Osteocyte (in vitro differentiated cells): ENCODE measurements around the gene SMARCE1. TPM values are rescaled to one million over a fixed set of nuclear protein-coding genes. Genes with fewer than 3 reads are reported as not detected.

Experiments
- DNase-seq: peaks from one replicate; pipeline ENCODE4 v3.0.0; 2021; ENCODE audit warnings: mixed read lengths; ENCODE audit not compliant: unreplicated experiment; ENCODE audit errors: extremely low spot score
- H3K27ac Mint-ChIP-seq: one replicate; pipeline ENCODE4 v1.8.0; 2021; ENCODE audit warnings: mild to moderate bottlenecking, mixed read lengths; ENCODE audit not compliant: unreplicated experiment
- H3K27me3 Mint-ChIP-seq: one replicate; pipeline ENCODE4 v1.8.0; 2021; ENCODE audit warnings: mixed read lengths; ENCODE audit not compliant: unreplicated experiment
- H3K36me3 Mint-ChIP-seq: one replicate; pipeline ENCODE4 v1.8.0; 2021; ENCODE audit warnings: mixed read lengths; ENCODE audit not compliant: unreplicated experiment
- H3K4me1 Mint-ChIP-seq: one replicate; pipeline ENCODE4 v1.8.0; 2021; ENCODE audit warnings: mixed read lengths; ENCODE audit not compliant: unreplicated experiment
- H3K4me3 Mint-ChIP-seq: one replicate; pipeline ENCODE4 v1.8.0; 2021; ENCODE audit warnings: mild to moderate bottlenecking, moderate library complexity, mixed read lengths; ENCODE audit not compliant: unreplicated experiment
- H3K9me3 Mint-ChIP-seq: one replicate; pipeline ENCODE4 v1.8.0; 2021; ENCODE audit warnings: mixed read lengths; ENCODE audit not compliant: unreplicated experiment
- total RNA-seq: library from RNA; stranded (reverse); gene quantifications from 2 replicates; pipeline ENCODE4 v1.2.1, GENCODE V29; 2021
- TF ChIP-seq, protein P1 (sequence below): fragments of 200-600 bp; sonication (generic); IDR thresholded peaks from 2 replicates; pipeline ENCODE4 v1.5.0; 2021; ENCODE audit warnings: antibody characterized with exemption, mild to moderate bottlenecking, moderate library complexity

SMARCE1 gene
- total RNA-seq, 1 donor from 2014 or later: 145 TPM

DNA sequence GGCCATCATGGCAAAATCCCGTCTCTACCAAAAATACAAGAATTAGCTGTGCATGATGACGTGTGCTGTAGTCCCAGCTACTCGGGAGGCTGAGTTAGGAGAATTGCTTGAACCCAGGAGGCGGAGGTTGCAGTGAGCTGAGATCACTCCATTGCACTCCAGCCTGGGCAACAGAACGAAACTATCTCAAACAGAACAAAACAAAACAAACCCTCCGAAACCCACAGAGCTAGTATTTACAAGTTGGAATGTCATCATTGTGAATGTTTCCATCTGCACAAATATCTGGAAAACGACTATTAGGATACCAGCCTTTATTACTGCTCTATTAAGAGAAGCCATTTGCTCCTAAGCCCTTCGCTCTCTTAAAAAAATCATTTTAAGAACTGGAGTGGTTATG is 26.0 kb downstream of the SMARCE1 start:
- H3K27me3 Mint-ChIP-seq: peaks cover 36% of the 10 kb centered on the region
- H3K36me3 Mint-ChIP-seq: no peaks in the 10 kb centered on the region
- H3K9me3 Mint-ChIP-seq: no peaks in the 10 kb centered on the region
- no peak overlapping the region for H3K4me3 Mint-ChIP-seq
- H3K27ac Mint-ChIP-seq: no peak overlapping the region
- H3K4me1 Mint-ChIP-seq: peaks cover 5% of the 10 kb centered on the region
- TF ChIP-seq, protein P1, sequence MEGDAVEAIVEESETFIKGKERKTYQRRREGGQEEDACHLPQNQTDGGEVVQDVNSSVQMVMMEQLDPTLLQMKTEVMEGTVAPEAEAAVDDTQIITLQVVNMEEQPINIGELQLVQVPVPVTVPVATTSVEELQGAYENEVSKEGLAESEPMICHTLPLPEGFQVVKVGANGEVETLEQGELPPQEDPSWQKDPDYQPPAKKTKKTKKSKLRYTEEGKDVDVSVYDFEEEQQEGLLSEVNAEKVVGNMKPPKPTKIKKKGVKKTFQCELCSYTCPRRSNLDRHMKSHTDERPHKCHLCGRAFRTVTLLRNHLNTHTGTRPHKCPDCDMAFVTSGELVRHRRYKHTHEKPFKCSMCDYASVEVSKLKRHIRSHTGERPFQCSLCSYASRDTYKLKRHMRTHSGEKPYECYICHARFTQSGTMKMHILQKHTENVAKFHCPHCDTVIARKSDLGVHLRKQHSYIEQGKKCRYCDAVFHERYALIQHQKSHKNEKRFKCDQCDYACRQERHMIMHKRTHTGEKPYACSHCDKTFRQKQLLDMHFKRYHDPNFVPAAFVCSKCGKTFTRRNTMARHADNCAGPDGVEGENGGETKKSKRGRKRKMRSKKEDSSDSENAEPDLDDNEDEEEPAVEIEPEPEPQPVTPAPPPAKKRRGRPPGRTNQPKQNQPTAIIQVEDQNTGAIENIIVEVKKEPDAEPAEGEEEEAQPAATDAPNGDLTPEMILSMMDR: no peak
- DNase-seq: no peak

DNA sequence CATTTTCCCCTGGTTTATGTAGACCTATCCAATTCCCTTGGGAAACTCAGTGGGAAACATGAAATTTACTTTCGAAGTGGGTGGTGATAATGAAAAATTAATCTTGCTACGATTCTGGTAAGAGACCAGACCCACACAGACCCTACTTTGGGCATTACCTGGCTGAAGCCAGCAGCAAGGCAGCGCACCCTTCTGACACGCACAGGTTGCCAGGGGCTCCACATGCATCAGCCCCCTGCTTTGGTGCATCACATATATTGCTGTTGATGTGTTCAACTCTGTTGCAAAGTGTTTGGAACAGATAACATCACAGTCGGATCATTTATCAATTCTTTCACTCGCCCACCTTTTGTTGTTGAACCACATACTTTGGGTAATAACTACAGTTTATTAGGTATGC is 26.6 kb downstream of the SMARCE1 start:
- no peak overlapping the region for H3K27ac Mint-ChIP-seq
- peaks cover 5% of the 10 kb centered on the region for H3K4me1 Mint-ChIP-seq
- no peak overlapping the region for H3K4me3 Mint-ChIP-seq
- TF ChIP-seq, protein P1: no peak
- H3K9me3 Mint-ChIP-seq: no peaks in the 10 kb centered on the region
- no peak for DNase-seq
- peaks cover 41% of the 10 kb centered on the region for H3K27me3 Mint-ChIP-seq
- H3K36me3 Mint-ChIP-seq: no peaks in the 10 kb centered on the region

DNA sequence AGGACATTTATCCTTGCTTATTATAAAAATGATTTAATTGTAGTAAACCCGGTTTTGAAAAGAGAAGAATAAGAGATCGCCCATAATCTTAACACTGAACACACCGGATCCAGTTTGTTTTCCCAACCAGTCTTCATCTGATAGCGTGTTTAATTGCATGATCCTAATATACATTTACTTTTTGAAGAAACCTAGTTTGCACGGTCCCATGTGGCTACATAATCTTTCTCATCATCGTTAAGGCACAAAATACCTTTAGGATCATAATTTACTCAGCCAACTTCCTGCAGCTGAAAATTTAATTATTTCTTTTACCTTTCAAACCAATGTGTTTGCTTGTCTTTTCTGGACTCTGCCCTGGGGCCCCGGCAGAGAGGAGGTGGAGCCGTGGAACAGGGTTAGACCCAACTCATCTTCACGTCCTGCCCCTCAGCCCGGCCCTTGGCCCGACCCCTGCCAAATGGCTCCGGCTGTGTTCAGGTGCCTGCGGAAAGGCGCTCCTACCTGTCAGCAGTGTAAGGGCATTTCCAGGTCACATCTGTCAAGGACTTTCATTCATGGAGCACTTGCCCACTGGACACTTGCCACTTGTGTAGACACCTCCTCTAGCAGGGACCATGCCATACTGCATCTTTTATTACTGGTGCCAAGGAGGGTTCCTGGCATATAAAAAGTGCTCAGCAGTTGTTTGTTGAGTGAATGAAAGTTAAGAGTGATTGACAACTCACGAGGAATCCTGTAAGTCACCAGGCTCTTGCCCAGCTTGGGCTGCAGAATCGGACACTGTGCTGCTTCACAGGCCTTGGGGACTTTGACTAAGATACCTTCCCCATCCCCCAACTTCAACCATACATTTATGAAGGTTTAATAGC is 28.6 kb downstream of the SMARCE1 start:
- no peak overlapping the region for H3K4me3 Mint-ChIP-seq
- peaks cover 5% of the 10 kb centered on the region for H3K4me1 Mint-ChIP-seq
- no peaks in the 10 kb centered on the region for H3K9me3 Mint-ChIP-seq
- H3K27ac Mint-ChIP-seq: no peak overlapping the region
- H3K36me3 Mint-ChIP-seq: no peaks in the 10 kb centered on the region
- no peak for DNase-seq
- TF ChIP-seq, protein P1: no peak
- H3K27me3 Mint-ChIP-seq: peaks cover 59% of the 10 kb centered on the region

DNA sequence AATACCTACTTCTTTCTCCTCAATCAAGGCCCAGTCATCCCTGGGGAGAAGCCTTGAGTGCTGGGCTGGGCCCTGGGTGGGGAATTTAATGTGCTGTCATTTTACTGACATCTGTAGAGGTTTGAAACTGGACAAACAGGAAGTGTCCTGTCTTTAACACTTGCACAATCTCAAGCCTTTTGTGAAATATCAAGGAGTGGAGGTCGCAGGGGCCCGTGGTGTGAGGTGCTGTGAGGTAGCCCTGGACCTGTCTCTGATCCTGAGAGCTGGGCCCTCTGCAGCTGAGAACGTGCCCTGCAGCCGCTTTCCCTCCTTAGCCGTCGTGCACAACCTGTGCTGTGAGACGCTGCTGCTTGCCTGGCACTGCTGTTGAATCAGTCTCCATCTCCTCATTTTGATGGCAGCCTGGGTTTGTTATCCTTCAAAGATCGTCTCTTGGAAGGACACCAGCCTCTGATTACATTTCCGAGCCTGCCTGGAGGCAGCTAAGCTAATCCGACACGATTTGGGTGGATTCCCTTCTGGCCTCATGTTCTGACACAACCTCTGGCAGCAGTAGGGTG is 29.9 kb downstream of the SMARCE1 start:
- no peak overlapping the region for H3K27ac Mint-ChIP-seq
- H3K4me1 Mint-ChIP-seq: peaks cover 5% of the 10 kb centered on the region
- TF ChIP-seq, protein P1: no peak
- H3K36me3 Mint-ChIP-seq: no peaks in the 10 kb centered on the region
- H3K9me3 Mint-ChIP-seq: no peaks in the 10 kb centered on the region
- H3K4me3 Mint-ChIP-seq: no peak overlapping the region
- no peak for DNase-seq
- H3K27me3 Mint-ChIP-seq: peaks cover 69% of the 10 kb centered on the region

DNA sequence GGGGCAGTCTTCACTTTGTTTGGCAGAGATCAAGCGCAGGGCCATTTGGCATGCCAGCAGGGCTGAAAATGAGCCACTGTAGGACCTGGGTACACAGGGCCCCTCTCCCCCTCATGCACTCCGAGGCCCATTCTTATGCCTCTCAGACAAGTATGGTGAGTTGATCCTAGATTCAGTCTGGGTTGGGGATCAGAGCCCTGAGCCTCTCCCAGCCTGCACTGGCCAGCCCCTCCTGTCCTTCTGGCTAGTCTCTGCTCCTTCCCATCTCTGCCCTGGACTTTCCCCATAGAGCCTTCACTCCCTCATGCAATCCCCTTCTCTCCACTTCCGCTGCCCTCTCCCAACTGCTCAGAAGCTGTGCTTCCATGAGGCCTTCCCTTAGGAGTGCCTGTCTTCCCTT is 31.0 kb downstream of the SMARCE1 start:
- TF ChIP-seq, protein P1: no peak
- H3K27ac Mint-ChIP-seq: no peak overlapping the region
- no peak for DNase-seq
- H3K4me3 Mint-ChIP-seq: no peak overlapping the region
- H3K27me3 Mint-ChIP-seq: peaks cover 68% of the 10 kb centered on the region
- peaks cover 5% of the 10 kb centered on the region for H3K4me1 Mint-ChIP-seq
- no peaks in the 10 kb centered on the region for H3K36me3 Mint-ChIP-seq
- no peaks in the 10 kb centered on the region for H3K9me3 Mint-ChIP-seq
